Nephron (organoid): ENCODE results near the gene PTDSS2.
"Not testable (repeated sequence)": the region's sequence is repeated elsewhere in the genome, so short reads cannot be mapped to it uniquely, and the experiment has no call there.

Source experiments
- H3K27ac Mint-ChIP-seq, 3 experiments: 2 replicates each; pipeline ENCODE4 v1.8.0; 2020; ENCODE audit warnings: mixed read lengths in 3 of 3, mild to moderate bottlenecking in 2 of 3, moderate library complexity in 1 of 3
- H3K27me3 Mint-ChIP-seq: 2 replicates; pipeline ENCODE4 v1.8.0; 2021; ENCODE audit warnings: low read depth, mild to moderate bottlenecking, moderate library complexity, mixed read lengths
- H3K36me3 Mint-ChIP-seq: 2 replicates; pipeline ENCODE4 v1.8.0; 2020; ENCODE audit warnings: low read depth, mixed read lengths
- H3K4me1 Mint-ChIP-seq: 2 replicates; pipeline ENCODE4 v1.8.0; 2020; ENCODE audit warnings: mixed read lengths
- H3K4me3 Mint-ChIP-seq, 3 experiments: 2 replicates each; pipeline ENCODE4 v1.8.0; 2020; ENCODE audit warnings: mild to moderate bottlenecking in 3 of 3, mixed read lengths in 3 of 3, moderate library complexity in 2 of 3
- H3K9me3 Mint-ChIP-seq: 2 replicates; pipeline ENCODE4 v1.8.0; 2020; ENCODE audit warnings: mixed read lengths
- TF ChIP-seq, protein P1 (sequence below), 3 experiments: fragments of 200-600 bp; sonication (generic); IDR thresholded peaks; one replicate each; pipeline ENCODE4 v1.5.0; 2021; ENCODE audit warnings: antibody characterized with exemption in 3 of 3; ENCODE audit not compliant: unreplicated experiment in 3 of 3

Gene PTDSS2

DNA sequence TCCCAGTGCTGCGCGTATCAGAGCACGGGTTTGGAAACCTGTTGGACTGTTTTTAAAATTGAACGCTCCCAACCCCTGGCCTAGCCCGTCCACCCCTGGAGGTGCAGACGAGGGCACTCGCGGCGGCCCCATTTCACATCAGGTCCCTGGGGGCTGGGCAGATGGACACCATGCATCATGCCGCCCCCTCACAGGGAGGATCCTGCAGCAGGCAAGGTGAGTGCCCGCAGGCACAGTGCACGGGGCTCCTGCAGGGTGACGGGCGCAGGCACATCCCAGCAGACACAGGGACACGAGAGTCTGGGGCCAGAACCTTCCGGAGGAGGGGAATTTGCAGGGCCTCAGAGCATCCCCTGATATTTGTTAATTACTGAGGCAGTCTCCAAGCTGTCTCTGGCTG is 15.6 kb upstream of the PTDSS2 start:
- H3K4me1 Mint-ChIP-seq: no peaks in the 10 kb centered on the region
- H3K4me3 Mint-ChIP-seq: no peak overlapping the region
- no peaks in the 10 kb centered on the region for H3K36me3 Mint-ChIP-seq
- H3K9me3 Mint-ChIP-seq: peaks cover 6% of the 10 kb centered on the region
- no peak overlapping the region for H3K27ac Mint-ChIP-seq
- H3K27me3 Mint-ChIP-seq: peaks cover under 1% of the 10 kb centered on the region
- TF ChIP-seq, protein P1, sequence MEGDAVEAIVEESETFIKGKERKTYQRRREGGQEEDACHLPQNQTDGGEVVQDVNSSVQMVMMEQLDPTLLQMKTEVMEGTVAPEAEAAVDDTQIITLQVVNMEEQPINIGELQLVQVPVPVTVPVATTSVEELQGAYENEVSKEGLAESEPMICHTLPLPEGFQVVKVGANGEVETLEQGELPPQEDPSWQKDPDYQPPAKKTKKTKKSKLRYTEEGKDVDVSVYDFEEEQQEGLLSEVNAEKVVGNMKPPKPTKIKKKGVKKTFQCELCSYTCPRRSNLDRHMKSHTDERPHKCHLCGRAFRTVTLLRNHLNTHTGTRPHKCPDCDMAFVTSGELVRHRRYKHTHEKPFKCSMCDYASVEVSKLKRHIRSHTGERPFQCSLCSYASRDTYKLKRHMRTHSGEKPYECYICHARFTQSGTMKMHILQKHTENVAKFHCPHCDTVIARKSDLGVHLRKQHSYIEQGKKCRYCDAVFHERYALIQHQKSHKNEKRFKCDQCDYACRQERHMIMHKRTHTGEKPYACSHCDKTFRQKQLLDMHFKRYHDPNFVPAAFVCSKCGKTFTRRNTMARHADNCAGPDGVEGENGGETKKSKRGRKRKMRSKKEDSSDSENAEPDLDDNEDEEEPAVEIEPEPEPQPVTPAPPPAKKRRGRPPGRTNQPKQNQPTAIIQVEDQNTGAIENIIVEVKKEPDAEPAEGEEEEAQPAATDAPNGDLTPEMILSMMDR (IDR thresholded peaks at IDR 0.05; ENCODE audit: unreplicated experiment in 3 of 3): no peak

GRCh38 chr11:434999-435740 is 14.9 kb upstream of the PTDSS2 start:
- not testable (repeated sequence) for H3K27ac Mint-ChIP-seq, H3K4me1 Mint-ChIP-seq, H3K36me3 Mint-ChIP-seq, H3K9me3 Mint-ChIP-seq, H3K4me3 Mint-ChIP-seq, H3K27me3 Mint-ChIP-seq

GRCh38 chr11:437228-437870 is 12.7 kb upstream of the PTDSS2 start:
- H3K36me3 Mint-ChIP-seq: no peaks in the 10 kb centered on the region
- no peaks in the 10 kb centered on the region for H3K4me1 Mint-ChIP-seq
- TF ChIP-seq, protein P1 (IDR thresholded peaks at IDR 0.05; ENCODE audit: unreplicated experiment in 3 of 3): no peak
- H3K4me3 Mint-ChIP-seq: no peak overlapping the region
- H3K27ac Mint-ChIP-seq: no peak overlapping the region
- H3K9me3 Mint-ChIP-seq: peaks cover 6% of the 10 kb centered on the region
- H3K27me3 Mint-ChIP-seq: peaks cover 7% of the 10 kb centered on the region

DNA sequence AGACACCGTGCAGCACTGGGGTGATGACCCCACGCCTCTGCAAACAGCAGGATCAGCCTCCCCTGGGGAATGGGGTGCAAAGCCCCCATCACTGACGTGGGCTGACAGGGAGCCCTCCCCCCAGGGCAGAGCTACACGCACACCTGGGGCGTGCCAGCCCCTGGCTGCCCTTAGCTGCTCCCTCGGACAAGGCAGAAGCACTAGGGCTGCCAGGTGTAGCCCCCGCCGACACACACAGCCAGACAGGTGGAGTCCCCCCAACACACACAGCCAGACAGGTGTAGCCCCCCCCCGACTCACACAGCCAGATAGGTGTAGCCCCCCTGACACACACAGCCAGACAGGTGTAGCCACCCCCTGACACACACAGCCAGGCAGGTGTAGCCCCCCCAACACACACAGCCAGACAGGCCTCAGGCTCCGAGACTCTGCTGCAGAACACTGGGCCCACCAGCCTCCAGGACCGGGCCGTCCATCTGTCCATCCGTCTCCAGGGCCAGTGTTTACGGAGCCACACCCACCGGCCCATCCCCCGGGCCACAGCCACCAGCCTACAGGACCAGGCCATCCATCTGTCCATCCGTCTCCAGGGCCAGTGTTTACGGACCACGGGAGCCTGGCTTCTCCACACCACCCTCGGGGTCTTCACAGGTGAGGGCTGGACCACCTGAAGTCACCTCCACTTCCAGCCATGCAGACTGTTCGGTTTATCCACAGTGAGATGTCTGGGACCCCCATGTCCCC is 11.8 kb upstream of the PTDSS2 start:
- TF ChIP-seq, protein P1 (IDR thresholded peaks at IDR 0.05; ENCODE audit: unreplicated experiment in 3 of 3): no peak
- Mint-ChIP-seq H3K4me1 (no peaks in the 10 kb centered on the region), H3K27me3 (peaks cover 7% of the 10 kb centered on the region), H3K27ac (no peak overlapping the region), H3K4me3 (no peak overlapping the region), H3K9me3 (peaks cover 6% of the 10 kb centered on the region), H3K36me3 (no peaks in the 10 kb centered on the region)

DNA sequence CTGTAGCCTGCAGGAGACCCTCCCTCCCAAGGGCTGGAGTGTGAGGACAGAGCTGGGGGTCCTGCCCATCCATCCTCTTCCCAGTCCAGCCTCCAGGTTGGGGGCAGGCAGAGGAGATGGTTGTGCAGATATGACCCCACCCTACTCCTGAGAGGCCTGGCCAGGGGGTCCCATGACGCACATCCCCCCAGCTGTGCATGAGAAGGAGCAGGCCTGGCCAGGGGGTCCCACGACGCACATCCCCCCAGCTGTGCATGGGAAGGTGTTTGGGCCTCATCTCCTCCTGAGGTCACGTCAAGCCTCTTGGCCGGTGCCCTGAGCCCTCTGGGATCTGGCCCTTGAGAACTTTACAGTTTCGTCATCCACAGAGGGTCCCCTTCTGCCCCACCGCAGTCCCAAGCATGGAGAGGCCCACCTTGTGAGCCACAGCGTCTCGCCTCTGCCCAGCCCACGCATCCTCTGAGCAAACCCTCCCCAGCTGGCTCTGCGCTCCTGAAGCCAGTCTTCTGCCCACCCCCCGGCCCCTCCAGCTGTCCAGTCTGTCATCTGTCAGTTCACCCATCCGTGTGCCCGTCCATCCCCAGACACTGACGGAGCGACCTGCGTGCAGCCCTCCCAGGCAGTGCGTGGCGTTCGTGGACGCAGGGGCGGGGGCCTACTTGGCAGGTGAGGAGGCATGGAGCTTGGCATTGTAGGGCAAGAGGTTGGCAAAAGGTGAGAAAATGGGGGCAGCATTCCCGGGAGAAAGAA is 10.6 kb upstream of the PTDSS2 start:
- Mint-ChIP-seq H3K27ac (peak overlapping the region in 1 of 3 experiments; percentile 70), H3K9me3 (peaks cover 6% of the 10 kb centered on the region), H3K4me1 (peaks cover 10% of the 10 kb centered on the region), H3K36me3 (no peaks in the 10 kb centered on the region), H3K27me3 (peaks cover 12% of the 10 kb centered on the region), H3K4me3 (peak overlapping the region in 1 of 3 experiments; percentile 19)
- TF ChIP-seq, protein P1 (IDR thresholded peaks at IDR 0.05; ENCODE audit: unreplicated experiment in 3 of 3): no peak
